SHP77 treated with DMSO at 0.1 percent for 48 hours (cell line): Measurements from ENCODE around the gene MDN1.
"Not testable (repeated sequence)": the region's sequence is repeated elsewhere in the genome, so short reads cannot be mapped to it uniquely, and the experiment has no call there.

Experiments
- DNase-seq: peaks from one replicate; lab custom pipeline; 2025; lab: John Stamatoyannopoulos, UW

The MDN1 gene

DNA sequence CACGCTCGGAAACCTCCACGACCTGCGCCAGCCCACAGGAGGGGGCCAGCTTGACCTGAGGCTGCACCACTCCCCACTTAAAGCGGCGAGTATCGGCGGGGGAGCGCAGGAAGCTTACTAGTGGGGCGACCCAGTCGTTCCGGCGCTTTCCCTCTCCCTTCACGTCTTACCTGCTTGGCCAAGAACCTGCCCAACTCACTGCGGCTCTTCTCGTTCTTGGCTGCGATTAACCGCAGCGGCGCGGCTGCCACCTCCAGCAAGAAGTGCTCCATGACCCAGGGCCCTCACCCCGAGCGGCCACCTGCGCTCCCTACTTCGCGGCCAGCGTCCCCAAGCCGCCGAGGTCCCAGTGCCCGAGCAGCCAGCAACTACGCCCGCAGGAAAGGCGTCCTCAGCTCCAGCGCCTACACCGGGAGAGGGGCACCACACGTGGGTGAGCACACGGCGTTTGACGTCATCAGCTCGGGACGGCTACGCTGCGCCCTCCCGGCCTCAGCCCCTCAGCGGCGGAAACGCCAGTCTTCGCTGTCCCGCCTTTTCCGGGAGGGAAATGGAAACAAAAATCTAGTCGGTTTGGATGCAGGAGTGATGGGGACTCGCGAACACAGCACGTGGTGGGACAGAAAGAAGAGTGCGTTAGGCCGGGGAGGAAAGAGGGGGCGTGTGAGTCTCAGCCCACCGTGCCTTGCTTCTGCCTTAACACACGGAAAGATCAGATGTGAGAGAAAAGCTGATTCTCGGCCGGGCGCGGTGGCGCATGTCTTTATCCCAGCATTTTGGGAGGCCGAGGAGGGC lies at the start of gene MDN1:
Gene MDN1 (minus strand): TSS at position 459 of the 795 bp plus-strand sequence. CDS start 187 bp downstream, at position 272.
- peak; percentile 92 for DNase-seq

GRCh38 chr6:89866024-89866678 lies 46.6 kb upstream of the MDN1 start:
- no peak for DNase-seq

- DNase-seq, result no peak
Measured at GRCh38 chr6:89862698-89863097, 43.1 kb upstream of the MDN1 start.

GRCh38 chr6:89862273-89862672 lies 42.7 kb upstream of the MDN1 start:
- no peak for DNase-seq

DNA sequence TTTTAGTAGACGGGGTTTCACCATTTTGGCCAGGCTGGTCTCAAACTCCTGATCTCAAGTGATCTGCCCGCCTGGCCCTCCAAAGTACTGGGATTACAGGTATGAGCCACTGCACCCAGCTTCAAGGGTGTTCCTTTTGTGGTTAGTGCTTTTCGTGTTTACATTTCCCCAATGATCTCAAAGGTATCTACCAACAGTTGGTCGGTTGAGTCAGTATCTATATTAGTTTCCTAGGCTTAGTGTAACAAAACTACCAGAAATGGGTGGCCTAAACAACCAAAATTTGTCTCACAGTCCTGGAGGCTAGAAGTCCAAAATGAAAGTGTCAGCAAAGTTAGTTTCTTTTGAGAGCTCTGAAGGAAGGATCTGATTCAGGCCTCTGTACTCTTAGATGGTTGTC lies 40.1 kb upstream of the MDN1 start:
- DNase-seq, result no peak

- DNase-seq, result no peak
Measured at GRCh38 chr6:89858041-89858440, 38.4 kb upstream of the MDN1 start.

DNA sequence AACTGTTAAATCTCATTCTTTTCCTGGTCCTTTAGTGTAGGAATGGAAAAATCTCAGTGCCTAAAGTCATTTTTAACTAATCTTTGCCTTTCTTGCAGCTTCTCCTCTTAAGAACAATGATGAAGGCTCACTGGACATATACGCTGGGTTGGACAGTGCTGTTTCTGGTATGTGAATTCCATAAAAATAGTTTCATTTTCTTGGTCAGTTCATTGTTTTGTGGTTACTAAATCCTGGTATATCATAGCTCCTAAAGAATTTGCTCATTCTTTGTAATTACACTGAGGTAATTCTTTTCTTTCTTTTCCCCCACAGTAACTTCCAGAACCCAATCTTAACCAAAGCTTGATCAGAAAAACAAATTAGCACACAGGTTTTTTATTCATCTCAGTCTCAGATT lies 33.5 kb upstream of the MDN1 start:
- no peak for DNase-seq

DNA sequence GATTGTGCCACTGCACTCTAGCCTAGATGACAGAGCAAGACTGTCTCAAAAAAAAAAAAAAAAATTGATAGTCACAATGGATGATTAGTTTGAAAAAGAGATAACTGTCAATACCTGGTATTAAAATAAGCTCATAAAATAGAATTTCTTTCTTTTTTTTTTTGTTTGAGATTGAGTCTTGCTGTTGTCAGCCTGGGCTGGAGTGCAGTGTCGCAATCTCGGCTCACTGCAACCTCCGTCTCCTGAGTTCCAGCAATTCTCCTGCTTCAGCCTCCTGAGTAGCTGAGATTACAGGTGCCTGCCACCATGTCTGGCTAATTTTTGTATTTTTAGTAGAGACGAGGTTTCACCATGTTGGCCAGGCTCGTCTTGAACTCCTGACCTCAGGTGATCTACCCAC lies 27.9 kb upstream of the MDN1 start:
- DNase-seq, result not testable (repeated sequence)

- DNase-seq, result no peak
Measured at GRCh38 chr6:89843070-89843469, 23.5 kb upstream of the MDN1 start.

GRCh38 chr6:89842228-89842627 lies 22.6 kb upstream of the MDN1 start:
- no peak for DNase-seq

DNA sequence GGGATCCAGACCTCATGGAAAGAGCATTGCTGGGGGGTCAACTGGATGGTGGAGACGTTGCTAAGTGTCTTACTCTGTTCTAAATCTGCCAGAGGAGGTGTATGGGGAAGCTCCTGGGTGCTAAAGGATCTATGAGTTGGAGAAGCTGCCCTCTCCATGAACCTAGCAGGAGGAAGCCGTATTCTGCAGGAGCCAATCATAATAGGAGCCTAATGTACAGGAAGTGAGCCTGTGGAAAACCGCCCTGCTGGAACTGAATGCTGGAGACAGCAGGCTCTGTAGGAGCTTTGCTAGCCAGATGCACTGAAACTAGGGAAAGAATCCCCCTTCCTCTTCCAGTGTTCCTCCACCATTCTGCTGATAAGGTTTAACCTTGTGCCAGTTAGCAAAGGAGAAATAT lies 20.9 kb upstream of the MDN1 start:
- no peak for DNase-seq

GRCh38 chr6:89836639-89837222 lies 17.1 kb upstream of the MDN1 start:
- DNase-seq, result no peak

DNA sequence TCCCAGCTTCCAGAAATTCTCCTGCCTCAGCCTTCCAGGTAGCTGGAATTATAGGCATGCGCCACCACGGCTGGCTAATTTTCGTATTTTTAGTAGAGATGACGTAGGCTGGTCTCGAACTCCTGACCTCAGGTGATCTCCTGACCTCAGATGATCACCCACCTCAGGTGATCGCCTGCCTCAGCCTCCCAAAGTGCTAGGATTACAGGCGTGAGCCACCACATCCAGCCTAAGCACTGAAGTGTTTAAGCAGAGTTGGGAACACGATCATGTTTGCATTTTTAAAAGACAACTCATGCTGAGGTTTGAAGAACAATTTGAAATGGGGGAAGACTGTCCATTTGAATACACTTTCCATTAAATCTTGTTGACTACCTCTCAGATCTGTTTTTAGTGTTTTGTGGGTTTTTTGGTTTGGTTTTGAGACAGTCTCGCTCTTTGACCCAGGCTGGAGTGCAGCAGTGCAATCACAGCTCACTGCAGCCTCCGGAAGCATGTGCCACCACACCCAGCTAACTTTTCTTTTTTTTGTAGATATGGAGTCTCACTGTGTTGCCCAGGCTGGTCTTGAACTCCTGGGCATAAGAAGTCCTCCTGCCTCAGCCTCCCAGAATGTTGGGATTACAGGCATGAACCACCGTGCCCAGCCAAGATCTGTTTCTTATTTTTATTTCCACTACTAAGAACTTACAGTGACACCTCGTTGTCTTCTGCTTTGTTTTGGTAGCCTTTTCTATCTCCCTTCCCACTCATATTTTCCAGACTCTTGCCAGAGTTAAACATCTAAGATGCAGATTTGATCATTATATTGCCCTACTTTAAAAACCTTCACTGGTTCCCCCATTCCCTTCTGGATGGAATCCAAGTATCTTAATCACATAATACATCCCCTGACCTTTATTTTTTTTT lies 15.5 kb upstream of the MDN1 start:
- DNase-seq, result no peak

- no peak for DNase-seq
Measured at GRCh38 chr6:89830170-89830809, 10.7 kb upstream of the MDN1 start.

- peak; percentile 97 for DNase-seq
Measured at GRCh38 chr6:89829472-89830169, 10.0 kb upstream of the MDN1 start, which contains the start of gene CASP8AP2. Gene CASP8AP2 (plus strand): TSS chr6:89829880.

GRCh38 chr6:89828988-89829471 lies 9.4 kb upstream of the MDN1 start:
- no peak for DNase-seq

GRCh38 chr6:89828475-89828987 lies 8.9 kb upstream of the MDN1 start:
- not testable (repeated sequence) for DNase-seq

DNA sequence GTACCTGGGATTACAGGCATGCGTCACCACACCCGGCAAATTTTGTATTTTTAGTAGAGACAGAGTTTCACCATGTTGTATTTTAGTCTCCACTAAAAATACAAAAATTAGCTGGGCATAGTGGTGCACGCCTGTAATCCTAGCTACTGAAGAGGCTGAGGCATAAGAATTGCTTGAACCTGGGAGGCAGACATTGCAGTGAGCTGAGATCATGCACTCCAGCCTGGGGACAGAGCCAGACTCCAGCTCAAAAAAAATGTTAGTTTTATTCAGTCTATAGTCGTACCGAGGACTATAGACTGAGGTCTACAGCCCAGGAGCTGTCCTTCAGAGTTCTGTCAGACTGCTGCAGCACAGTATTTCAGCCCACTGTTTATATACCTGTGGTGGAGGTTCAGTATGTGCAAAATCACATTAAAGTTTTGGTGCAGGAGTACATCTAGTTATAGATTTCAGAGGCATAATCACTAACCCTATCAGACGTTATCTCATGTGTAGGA lies 6.5 kb upstream of the MDN1 start:
- no peak for DNase-seq

DNA sequence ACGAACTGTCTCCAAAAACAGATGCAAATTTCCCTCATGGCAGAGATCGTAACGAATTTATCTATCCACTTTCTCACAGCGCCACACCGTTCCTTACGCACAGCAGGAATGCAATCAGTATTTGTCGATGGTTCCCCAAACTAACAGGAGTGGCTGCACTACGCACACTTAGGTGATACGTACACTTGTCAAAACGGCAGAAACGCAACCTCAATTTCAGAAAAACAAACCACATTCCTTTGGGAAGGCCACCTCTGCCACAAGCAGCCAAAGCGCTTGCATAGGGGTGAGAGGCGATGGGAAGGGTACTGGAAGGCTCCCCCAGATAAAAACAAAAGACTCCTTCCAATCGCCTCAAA lies 638 bp downstream of the MDN1 start:
- no peak for DNase-seq

- DNase-seq, result no peak
Measured at GRCh38 chr6:89817481-89817880, 2.1 kb downstream of the MDN1 start.
